ENCODE results near the gene ATF6. TPM values are rescaled to one million over a fixed set of nuclear protein-coding genes. Genes with fewer than 3 reads are reported as not detected.
A peak's percentile ranks its signal among the peaks of the same experiment; 100 is the strongest.

Gene ATF6
- total and polyA plus RNA-seq, 4 experiments from 2014 or later: 14.3 to 22.7 (median 22.3) TPM

DNA sequence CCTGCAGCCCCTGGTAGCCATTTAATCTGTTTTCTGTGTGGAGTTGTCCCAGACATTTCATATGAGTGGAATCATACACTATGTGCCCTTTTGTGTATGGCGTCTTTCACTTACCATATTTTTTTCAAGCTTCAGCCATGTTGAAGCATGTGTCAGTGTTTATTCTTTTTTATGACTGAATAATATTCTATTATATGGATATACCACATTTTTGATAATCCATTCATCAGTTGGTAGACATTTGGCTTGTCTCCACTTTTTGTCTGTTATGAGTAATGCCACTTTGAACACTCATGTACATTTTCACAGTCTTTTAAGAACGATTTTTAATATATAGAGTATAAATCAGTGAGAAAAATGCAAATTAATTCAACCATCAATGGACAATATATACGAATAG is 44.7 kb downstream of the ATF6 start:
- Mint-ChIP-seq H3K9me3 (peaks cover 2 to 18% (median 12%) of the 10 kb centered on the region in 8 donors), H3K27me3 (no peaks in the 10 kb centered on the region), H3K4me1 (peaks cover 5 to 16% (median 10%) of the 10 kb centered on the region in 4 donors), H3K4me3 (no peak overlapping the region), H3K27ac (peak overlapping the region in 1 of 7 donors; percentile 75), H3K36me3 (peaks cover 58 to 61% of the 10 kb centered on the region in 2 donors)
- DNase-seq: no peak
- no peaks in the 10 kb centered on the region for H3K27me3 ChIP-seq (ENCODE audit: insufficient read depth, low read length)
- ChIA-PET CTCF (ENCODE audit: partially characterized antibody) (no interaction called here), POLR2A (ENCODE audit: partially characterized antibody) (no interaction called here)
- H3K4me3 ChIP-seq (ENCODE audit: low read length in 2 of 2): no peak overlapping the region
- no peak overlapping the region for H3K27ac ChIP-seq (ENCODE audit: low read depth, low read length)
- intact Hi-C loops (cut with micrococcal nuclease): no loop called here
- no peaks in the 10 kb centered on the region for H3K4me1 ChIP-seq (ENCODE audit: insufficient read depth, low read length)
- peaks cover 0 to 5% of the 10 kb centered on the region in 2 donors for H3K9me3 ChIP-seq (ENCODE audit: control insufficient read depth in 1 of 2, low read length in 2 of 2)
- H3K36me3 ChIP-seq (ENCODE audit: insufficient read depth, low read length): peaks cover 18% of the 10 kb centered on the region

GRCh38 chr1:161816201-161816600 is 50.1 kb downstream of the ATF6 start:
- intact Hi-C loops (cut with micrococcal nuclease): no loop called here
- Mint-ChIP-seq H3K9me3 (no peaks in the 10 kb centered on the region), H3K27ac (peak overlapping the region in 1 of 7 donors; percentile 47), H3K27me3 (no peaks in the 10 kb centered on the region), H3K4me3 (no peak overlapping the region), H3K4me1 (peaks cover 0 to 10% (median 4%) of the 10 kb centered on the region in 4 donors), H3K36me3 (peaks cover 49 to 52% of the 10 kb centered on the region in 2 donors)
- ChIA-PET CTCF (ENCODE audit: partially characterized antibody) (interaction anchor here (2.2 kb wide), 1 partner anchor 23 kb away, joined by 7 read pairs; no protein-coding TSS in a partner anchor), POLR2A (ENCODE audit: partially characterized antibody) (no interaction called here)
- H3K4me1 ChIP-seq (ENCODE audit: insufficient read depth, low read length): no peaks in the 10 kb centered on the region
- no peaks in the 10 kb centered on the region for H3K27me3 ChIP-seq (ENCODE audit: insufficient read depth, low read length)
- no peaks in the 10 kb centered on the region for H3K9me3 ChIP-seq (ENCODE audit: control insufficient read depth in 1 of 2, low read length in 2 of 2)
- no peak for DNase-seq
- no peak overlapping the region for H3K4me3 ChIP-seq (ENCODE audit: low read length in 2 of 2)
- H3K27ac ChIP-seq (ENCODE audit: low read depth, low read length): no peak overlapping the region
- H3K36me3 ChIP-seq (ENCODE audit: insufficient read depth, low read length): peaks cover 10% of the 10 kb centered on the region

DNA sequence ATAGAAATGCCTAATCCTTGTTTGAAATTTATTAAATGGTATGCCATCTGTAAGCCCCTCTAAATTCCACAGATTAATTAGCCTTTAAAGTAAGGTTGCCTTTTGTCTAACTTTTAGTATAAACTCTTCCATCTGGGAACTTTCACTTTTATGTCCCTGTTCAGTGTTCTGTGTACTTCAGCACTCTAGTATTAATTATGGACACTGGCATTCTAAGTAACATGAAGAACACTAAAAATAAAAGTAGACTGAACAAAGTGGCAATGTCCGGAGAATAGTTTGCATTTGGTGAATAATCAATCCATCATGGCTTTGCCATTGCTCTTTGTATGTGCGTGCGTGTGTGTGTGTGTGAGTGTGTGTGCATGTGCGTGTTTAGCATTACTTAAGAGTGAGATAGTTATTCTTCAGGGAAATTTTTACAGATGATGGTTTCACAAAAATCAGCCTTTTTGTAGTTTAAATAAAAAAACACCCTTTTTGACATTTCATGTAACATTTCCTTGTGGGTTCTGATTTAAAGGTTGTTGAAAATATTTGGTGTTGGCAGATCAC is 51.1 kb downstream of the ATF6 start:
- Mint-ChIP-seq H3K27ac (no peak overlapping the region), H3K27me3 (no peaks in the 10 kb centered on the region)

DNA sequence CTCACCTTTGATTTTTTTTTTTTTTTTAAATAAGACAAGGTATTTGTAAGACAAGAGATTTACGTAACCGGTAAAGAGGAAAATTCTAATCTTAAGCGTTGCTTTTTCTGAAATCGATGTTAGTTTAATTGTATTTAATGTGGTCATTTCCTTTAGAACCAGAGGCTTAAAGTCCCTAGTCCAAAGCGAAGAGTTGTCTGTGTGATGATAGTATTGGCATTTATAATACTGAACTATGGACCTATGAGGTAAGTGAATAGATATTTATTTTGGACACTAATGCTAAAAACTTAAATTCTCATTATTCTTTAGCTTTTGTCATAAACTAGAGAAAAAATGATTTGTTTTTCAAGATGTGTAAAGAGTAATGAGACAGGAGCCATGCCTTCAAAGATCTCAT is 54.8 kb downstream of the ATF6 start:
- Mint-ChIP-seq H3K4me3 (no peak overlapping the region), H3K36me3 (peaks cover 64 to 68% of the 10 kb centered on the region in 2 donors), H3K27me3 (no peaks in the 10 kb centered on the region), H3K27ac (no peak overlapping the region), H3K4me1 (peaks cover 0 to 9% (median 5%) of the 10 kb centered on the region in 4 donors), H3K9me3 (no peaks in the 10 kb centered on the region)
- Histone ChIP-seq H3K4me1 (ENCODE audit: insufficient read depth, low read length) (no peaks in the 10 kb centered on the region), H3K27ac (ENCODE audit: low read depth, low read length) (no peak overlapping the region), H3K9me3 (ENCODE audit: control insufficient read depth in 1 of 2, low read length in 2 of 2) (no peaks in the 10 kb centered on the region), H3K4me3 (ENCODE audit: low read length in 2 of 2) (no peak overlapping the region), H3K27me3 (ENCODE audit: insufficient read depth, low read length) (no peaks in the 10 kb centered on the region), H3K36me3 (ENCODE audit: insufficient read depth, low read length) (peaks cover 8% of the 10 kb centered on the region)
- DNase-seq: no peak
- ChIA-PET POLR2A (ENCODE audit: partially characterized antibody) (no interaction called here), CTCF (ENCODE audit: partially characterized antibody) (interaction anchor here (1.2 kb wide), 1 partner anchor 203 kb away, joined by 3 read pairs; the partner anchor contains the start of gene OLFML2B)
- intact Hi-C loops (cut with micrococcal nuclease): no loop called here

More for the DNA sequence above, 51.1 kb downstream of the ATF6 start:
- ChIA-PET POLR2A (ENCODE audit: partially characterized antibody) (no interaction called here), CTCF (ENCODE audit: partially characterized antibody) (no interaction called here)
- H3K27me3 ChIP-seq (ENCODE audit: insufficient read depth, low read length): no peaks in the 10 kb centered on the region
- H3K27ac ChIP-seq (ENCODE audit: low read depth, low read length): no peak overlapping the region
- Mint-ChIP-seq H3K4me1 (peaks cover 0 to 14% (median 6%) of the 10 kb centered on the region in 4 donors), H3K4me3 (no peak overlapping the region), H3K36me3 (peaks cover 52 to 53% of the 10 kb centered on the region in 2 donors), H3K9me3 (no peaks in the 10 kb centered on the region)
- H3K4me3 ChIP-seq (ENCODE audit: low read length in 2 of 2): no peak overlapping the region
- H3K9me3 ChIP-seq (ENCODE audit: control insufficient read depth in 1 of 2, low read length in 2 of 2): no peaks in the 10 kb centered on the region
- H3K4me1 ChIP-seq (ENCODE audit: insufficient read depth, low read length): no peaks in the 10 kb centered on the region
- H3K36me3 ChIP-seq (ENCODE audit: insufficient read depth, low read length): peaks cover 10% of the 10 kb centered on the region
- no peak for DNase-seq
- intact Hi-C loops (cut with micrococcal nuclease): no loop called here

DNA sequence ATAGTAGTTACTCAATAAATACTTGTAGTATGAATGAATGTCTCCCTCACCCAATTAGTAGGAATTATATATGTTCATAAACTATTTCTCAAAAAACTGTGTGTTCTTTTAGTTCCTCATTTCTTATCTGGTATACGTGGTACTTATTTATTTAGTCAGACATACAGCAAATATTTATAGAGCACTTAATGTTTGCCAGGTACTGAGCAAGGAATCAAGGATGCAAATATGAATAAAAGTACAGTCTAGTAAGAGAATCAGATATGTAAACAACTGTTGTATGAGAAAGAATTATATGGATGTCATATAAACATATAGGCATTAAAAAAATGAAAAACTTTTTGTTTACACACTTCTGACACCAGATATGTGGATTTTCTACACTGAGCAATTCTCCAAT is 58.5 kb downstream of the ATF6 start:
- H3K27ac Mint-ChIP-seq: no peak overlapping the region
- H3K4me1 Mint-ChIP-seq: peaks cover 3 to 6% (median 5%) of the 10 kb centered on the region in 4 donors

DNA sequence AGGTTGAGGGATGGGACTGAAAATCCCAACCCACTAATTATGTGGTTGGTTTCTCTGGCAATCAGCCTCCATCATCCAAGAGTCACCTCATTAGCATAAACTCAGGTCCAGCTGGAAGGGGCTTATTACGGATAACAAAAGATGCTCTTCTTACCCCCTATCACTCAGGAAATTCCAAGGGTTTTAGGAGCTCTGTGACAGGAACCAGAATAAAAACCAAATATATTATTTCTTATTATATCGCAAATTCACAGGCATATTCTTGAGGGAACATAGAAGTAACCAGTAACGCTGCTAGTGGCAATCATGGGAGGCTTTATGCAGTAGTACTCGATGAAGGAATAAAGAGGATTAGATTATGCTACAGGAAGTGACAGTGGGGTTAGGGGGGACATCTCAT is 59.7 kb downstream of the ATF6 start:
- no peaks in the 10 kb centered on the region for H3K9me3 ChIP-seq (ENCODE audit: control insufficient read depth in 1 of 2, low read length in 2 of 2)
- Mint-ChIP-seq H3K27ac (no peak overlapping the region), H3K4me1 (peaks cover 3 to 6% (median 5%) of the 10 kb centered on the region in 4 donors), H3K36me3 (peaks cover 53 to 64% of the 10 kb centered on the region in 2 donors), H3K9me3 (peaks cover 0 to 4% (median 1%) of the 10 kb centered on the region in 8 donors), H3K27me3 (no peaks in the 10 kb centered on the region), H3K4me3 (no peak overlapping the region)
- CTCF ChIA-PET (ENCODE audit: partially characterized antibody): interaction anchor here (1.5 kb wide), 1 partner anchor 15 kb away, joined by 4 read pairs; no protein-coding TSS in a partner anchor
- H3K4me1 ChIP-seq (ENCODE audit: insufficient read depth, low read length): no peaks in the 10 kb centered on the region
- no peaks in the 10 kb centered on the region for H3K27me3 ChIP-seq (ENCODE audit: insufficient read depth, low read length)
- intact Hi-C loops (cut with micrococcal nuclease): no loop called here
- H3K36me3 ChIP-seq (ENCODE audit: insufficient read depth, low read length): peaks cover 2% of the 10 kb centered on the region
- H3K27ac ChIP-seq (ENCODE audit: low read depth, low read length): no peak overlapping the region
- no peak overlapping the region for H3K4me3 ChIP-seq (ENCODE audit: low read length in 2 of 2)
- no peak for DNase-seq
- POLR2A ChIA-PET (ENCODE audit: partially characterized antibody): interaction anchor here (0.5 kb wide), 1 partner anchor 13 kb away, joined by 3 read pairs; no protein-coding TSS in a partner anchor

More for the DNA sequence above, 58.5 kb downstream of the ATF6 start:
- peaks cover 60 to 70% of the 10 kb centered on the region in 2 donors for H3K36me3 Mint-ChIP-seq
- H3K27ac ChIP-seq (ENCODE audit: low read depth, low read length): no peak overlapping the region
- no peaks in the 10 kb centered on the region for H3K4me1 ChIP-seq (ENCODE audit: insufficient read depth, low read length)
- no peaks in the 10 kb centered on the region for H3K27me3 ChIP-seq (ENCODE audit: insufficient read depth, low read length)
- H3K9me3 Mint-ChIP-seq: peaks cover 0 to 4% (median 1%) of the 10 kb centered on the region in 8 donors
- intact Hi-C loops (cut with micrococcal nuclease): no loop called here
- no peaks in the 10 kb centered on the region for H3K9me3 ChIP-seq (ENCODE audit: control insufficient read depth in 1 of 2, low read length in 2 of 2)
- peaks cover 8% of the 10 kb centered on the region for H3K36me3 ChIP-seq (ENCODE audit: insufficient read depth, low read length)
- H3K27me3 Mint-ChIP-seq: no peaks in the 10 kb centered on the region
- no peak overlapping the region for H3K4me3 ChIP-seq (ENCODE audit: low read length in 2 of 2)
- POLR2A ChIA-PET (ENCODE audit: partially characterized antibody): no interaction called here
- H3K4me3 Mint-ChIP-seq: no peak overlapping the region
- CTCF ChIA-PET (ENCODE audit: partially characterized antibody): no interaction called here
- DNase-seq: no peak

- CTCF ChIA-PET (ENCODE audit: partially characterized antibody): interaction anchor here (1.5 kb wide), 1 partner anchor 15 kb away, joined by 4 read pairs; no protein-coding TSS in a partner anchor
Measured at GRCh38 chr1:161826478-161826877, 60.4 kb downstream of the ATF6 start.

More at GRCh38 chr1:161826478-161826877, 60.4 kb downstream of the ATF6 start:
- H3K27me3 ChIP-seq (ENCODE audit: insufficient read depth, low read length): no peaks in the 10 kb centered on the region
- no peak overlapping the region for H3K27ac ChIP-seq (ENCODE audit: low read depth, low read length)
- Mint-ChIP-seq H3K27ac (peak overlapping the region in 1 of 7 donors; percentile 39), H3K9me3 (peaks cover 0 to 4% (median 1%) of the 10 kb centered on the region in 8 donors), H3K4me1 (peaks cover 3 to 9% (median 5%) of the 10 kb centered on the region in 4 donors), H3K36me3 (peaks cover 50 to 58% of the 10 kb centered on the region in 2 donors), H3K27me3 (no peaks in the 10 kb centered on the region), H3K4me3 (no peak overlapping the region)
- H3K9me3 ChIP-seq (ENCODE audit: control insufficient read depth in 1 of 2, low read length in 2 of 2): no peaks in the 10 kb centered on the region
- intact Hi-C loops (cut with micrococcal nuclease): no loop called here
- no peaks in the 10 kb centered on the region for H3K4me1 ChIP-seq (ENCODE audit: insufficient read depth, low read length)
- DNase-seq: no peak
- H3K36me3 ChIP-seq (ENCODE audit: insufficient read depth, low read length): peaks cover 2% of the 10 kb centered on the region
- no peak overlapping the region for H3K4me3 ChIP-seq (ENCODE audit: low read length in 2 of 2)
- POLR2A ChIA-PET (ENCODE audit: partially characterized antibody): no interaction called here

Measured in CD4-positive, alpha-beta memory T cell (primary cell).